Astrocyte of the spinal cord (primary cell): Measurements from ENCODE around the gene LRRC73.
"Not testable (repeated sequence)": the region's sequence is repeated elsewhere in the genome, so short reads cannot be mapped to it uniquely, and the experiment has no call there.

Experiments used
- DNase-seq: peaks from one replicate; pipeline ENCODE4 v3.0.0; 2011; ENCODE audit warnings: low read depth, low spot score
- H3K4me3 ChIP-seq: 2 replicates; pipeline ENCODE4 v1.5.1; 2011; ENCODE audit warnings: low read depth, mild to moderate bottlenecking, low read length, moderate library complexity
- CTCF ChIP-seq: IDR thresholded peaks from 2 replicates; pipeline ENCODE4 v1.5.1; 2012; ENCODE audit warnings: low read depth, mild to moderate bottlenecking, low read length, inconsistent platforms
- in situ Hi-C: cut with HindIII; loops from 2 replicates; pipeline ENCODE4 v1.10.0; 2017; ENCODE audit warnings: low sequenced_read_pairs

LRRC73 gene

GRCh38 chr6:43504756-43505593 is 5.2 kb downstream of the LRRC73 start:
- no peak for DNase-seq
- no peak overlapping the region for H3K4me3 ChIP-seq
- in situ Hi-C loops = no loop called here
- no peak for TF ChIP-seq CTCF

GRCh38 chr6:43503443-43503842 is 6.7 kb downstream of the LRRC73 start:
- no peak overlapping the region for H3K4me3 ChIP-seq
- no peak for DNase-seq
- in situ Hi-C loops = no loop called here
- no peak for TF ChIP-seq CTCF

GRCh38 chr6:43502666-43503065 is 7.5 kb downstream of the LRRC73 start:
- in situ Hi-C loops = no loop called here
- H3K4me3 ChIP-seq = no peak overlapping the region
- no peak for DNase-seq
- TF ChIP-seq CTCF = no peak

- H3K4me3 ChIP-seq = no peak overlapping the region
- TF ChIP-seq CTCF = no peak
- in situ Hi-C loops = no loop called here
- no peak for DNase-seq
Observed at GRCh38 chr6:43500921-43501320, 9.2 kb downstream of the LRRC73 start.

GRCh38 chr6:43499028-43499815 is 10.9 kb downstream of the LRRC73 start:
- in situ Hi-C loops = no loop called here
- H3K4me3 ChIP-seq = no peak overlapping the region
- DNase-seq = no peak
- no peak for TF ChIP-seq CTCF

GRCh38 chr6:43498291-43498690 is 11.9 kb downstream of the LRRC73 start:
- in situ Hi-C loops, H3K4me3 ChIP-seq, DNase-seq: not testable (repeated sequence)

GRCh38 chr6:43497689-43498088 is 12.5 kb downstream of the LRRC73 start:
- in situ Hi-C loops = no loop called here
- no peak for TF ChIP-seq CTCF
- H3K4me3 ChIP-seq = no peak overlapping the region
- DNase-seq = no peak
